Stimulated activated CD4-positive, alpha-beta T cell treated with anti-CD3 and anti-CD28 coated beads, Interleukin-4, amount 100 ng/mL, for 48 hours (primary cell): ENCODE measurements around the gene GPHA2.

Experiments
- DNase-seq, 2 donors: peaks; one replicate each; pipeline ENCODE4 v3.0.0-alpha.2; 2020; ENCODE audit warnings: low read depth in 2 of 2

Gene GPHA2

GRCh38 chr11:64891215-64891848 is 44.4 kb downstream of the GPHA2 start:
- DNase-seq, result no peak

- DNase-seq, result no peak
Measured at GRCh38 chr11:64890522-64890939, 45.2 kb downstream of the GPHA2 start.

DNA sequence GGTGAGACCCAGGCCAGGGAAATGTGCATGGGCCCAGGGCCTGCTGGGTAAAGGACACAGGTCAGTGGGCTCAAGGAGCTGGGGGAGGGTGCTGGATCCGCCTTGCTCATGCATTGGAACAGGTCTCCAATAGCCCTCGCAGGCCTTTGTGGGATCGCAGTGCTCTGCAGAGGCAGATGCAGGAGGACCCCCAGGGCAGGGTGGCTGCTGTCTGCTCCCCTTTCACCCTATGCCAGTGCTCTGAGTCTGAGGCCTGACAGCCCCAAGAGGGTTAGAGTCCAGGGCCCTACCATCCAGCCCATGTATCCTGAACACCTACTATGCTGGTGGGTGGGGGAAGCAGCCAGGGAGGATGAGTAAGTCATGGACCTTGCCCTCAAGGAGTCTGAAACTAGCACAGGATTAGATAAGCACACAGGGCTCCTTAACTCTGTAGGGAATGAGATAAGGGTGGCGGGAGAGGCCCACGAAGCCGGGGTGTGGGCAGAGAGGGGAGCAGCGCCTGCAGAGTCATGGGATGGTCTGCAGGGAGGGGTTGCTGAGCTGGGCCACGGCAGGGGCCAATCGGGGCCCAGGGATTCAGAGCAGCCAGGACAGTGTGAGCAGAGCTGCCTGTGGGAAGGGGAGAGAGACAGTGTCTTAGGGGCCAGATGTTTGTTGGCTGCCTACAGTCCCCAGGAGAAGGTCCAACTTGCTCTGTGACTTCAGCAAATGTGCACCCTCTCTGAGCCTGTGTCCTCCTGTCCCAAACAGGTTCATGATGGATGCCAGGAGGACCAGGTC is 46.8 kb downstream of the GPHA2 start:
- no peak for DNase-seq

- DNase-seq, result no peak
Measured at GRCh38 chr11:64888406-64888728, 47.3 kb downstream of the GPHA2 start.

- peak; percentile 77 to 90 for DNase-seq
Measured at GRCh38 chr11:64887757-64888405, 47.8 kb downstream of the GPHA2 start.

- no peak for DNase-seq
Measured at GRCh38 chr11:64887234-64887756, 48.4 kb downstream of the GPHA2 start.

DNA sequence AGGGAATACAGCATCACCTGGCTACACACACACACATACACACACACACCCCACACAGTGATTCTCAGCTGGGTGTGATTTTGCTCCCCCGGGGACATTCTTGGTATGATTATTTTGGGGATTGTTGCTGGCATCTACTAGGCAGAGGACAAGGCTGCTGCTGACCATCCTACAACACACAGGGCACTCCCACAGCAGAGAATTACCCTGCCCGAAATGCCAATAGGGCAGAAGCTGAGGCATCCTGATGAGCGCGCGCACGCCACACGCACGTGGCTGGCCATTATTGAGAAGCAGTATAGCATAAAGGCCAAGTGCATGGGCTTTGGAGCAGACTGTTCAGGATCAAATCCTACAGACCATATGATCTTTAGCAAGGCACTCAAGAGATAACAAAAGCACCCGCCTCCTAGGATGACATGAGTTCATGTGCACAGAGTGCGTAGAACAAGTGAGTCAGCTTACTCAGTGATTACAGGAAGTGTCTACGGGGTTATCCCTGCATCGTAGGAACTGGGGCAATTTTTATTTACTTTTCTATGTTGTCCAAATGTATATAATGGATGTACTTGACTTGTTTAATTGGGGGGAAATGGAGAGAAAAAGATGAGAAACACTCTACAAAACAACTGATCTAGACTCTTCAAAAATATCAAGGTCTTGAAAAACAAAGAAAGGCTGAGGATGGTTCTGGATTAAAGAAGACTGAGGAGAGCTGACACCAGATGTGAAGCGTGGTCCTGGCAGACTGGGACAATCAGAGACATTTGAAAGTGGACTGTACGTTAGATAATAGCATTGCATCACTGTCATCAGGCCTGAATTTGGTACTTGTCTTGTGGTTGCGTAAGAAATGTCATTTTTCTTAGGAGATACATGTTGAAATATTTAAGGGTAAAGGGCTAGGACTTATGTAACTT is 50.1 kb downstream of the GPHA2 start:
- DNase-seq, result no peak
